A549 (cell line): ENCODE results near the gene DENND10. TPM values are rescaled to one million over a fixed set of nuclear protein-coding genes. Genes with fewer than 3 reads are reported as not detected.
"Not testable (repeated sequence)": the region's sequence is repeated elsewhere in the genome, so short reads cannot be mapped to it uniquely, and the experiment has no call there.

ENCODE experiments used
- ATAC-seq, 2 experiments: fragments of 200-7000 bp in 1 of 2; fragments of >200 bp in 1 of 2; cut with Nextera tagmentation in 1 of 2; cut with Tn5 transposase in 1 of 2; 3 replicates each; pipeline versions ENCODE4 v1.8.0 to v1.9.1; 2018 to 2020; ENCODE audit warnings: mild to moderate bottlenecking in 1 of 2, moderate library complexity in 1 of 2
- CTCF ChIA-PET: fragments of 300-600 bp; sonication (Branson Sonifier 250); formaldehyde crosslinking; extraction: SDS; loops from one replicate; lab custom pipeline; 2021; ENCODE audit warnings: antibody characterized with exemption, inconsistent platforms; lab: Yijun Ruan, JAX
- POLR2A ChIA-PET: fragments of 350-600 bp; formaldehyde crosslinking; extraction: SDS; loops from one replicate; lab custom pipeline; 2021; ENCODE audit warnings: antibody characterized with exemption, inconsistent platforms; lab: Yijun Ruan, JAX
- DNase-seq, 2 experiments: peaks; one replicate each; pipeline versions ENCODE4 v3.0.0 to v3.0.0-alpha.2; 2011 to 2016; ENCODE audit warnings: low read depth in 1 of 2, low spot score in 1 of 2
- FAIRE-seq: peaks from 2 replicates; lab custom pipeline; 2011; peaks lifted over from hg19 to GRCh38; lab: Jason Lieb, UNC
- H3K27ac ChIP-seq, 2 experiments: fragments of >200 bp; sonication (Bioruptor Twin); formaldehyde crosslinking; 3 replicates each; pipeline ENCODE4 v1.5.1; 2016 to 2017
- H3K4me1 ChIP-seq: fragments of >200 bp; sonication (Bioruptor Twin); formaldehyde crosslinking; 3 replicates; pipeline ENCODE4 v1.6.1; 2016
- H3K4me2 ChIP-seq: fragments of >200 bp; sonication (Bioruptor Twin); formaldehyde crosslinking; 3 replicates; pipeline ENCODE4 v1.6.1; 2016
- H3K4me3 ChIP-seq: fragments of >200 bp; sonication (Bioruptor Twin); formaldehyde crosslinking; 3 replicates; pipeline ENCODE4 v1.5.1; 2016
- H3K9me3 ChIP-seq: fragments of >200 bp; sonication (Bioruptor Twin); formaldehyde crosslinking; 3 replicates; pipeline ENCODE4 v1.6.1; 2016
- CHD2 ChIP-seq: fragments of 150-350 bp; IDR thresholded peaks from 2 replicates; pipeline ENCODE4 v1.6.1; 2014; ENCODE audit warnings: low read length; ENCODE audit not compliant: partially characterized antibody
- E2F6 ChIP-seq: IDR thresholded peaks from 2 replicates; pipeline ENCODE4 v1.6.1; 2012; ENCODE audit warnings: low read depth, borderline replicate concordance
- FOXS1 ChIP-seq: fragments of 250-450 bp; sonication (Bioruptor Pico); IDR thresholded peaks from 2 replicates; pipeline ENCODE4 v1.5.0; 2020; ENCODE audit warnings: mild to moderate bottlenecking, moderate library complexity
- JUN ChIP-seq, 2 experiments: fragments of >200 bp; sonication (Bioruptor Twin); formaldehyde crosslinking; IDR thresholded peaks; 2 replicates in 1 of 2; 3 replicates in 1 of 2; pipeline ENCODE4 v1.6.1; 2016 to 2017
- KDM1A ChIP-seq: fragments of 200-600 bp; sonication (generic); IDR thresholded peaks from 2 replicates; pipeline ENCODE4 v1.6.1; 2016; ENCODE audit warnings: low read depth, mild to moderate bottlenecking
- MAZ ChIP-seq: fragments of 150-350 bp; IDR thresholded peaks from 2 replicates; pipeline ENCODE4 v1.6.1; 2014; ENCODE audit warnings: antibody characterized with exemption, low read depth, low read length, borderline replicate concordance
- MYC ChIP-seq: IDR thresholded peaks from 2 replicates; pipeline ENCODE4 v1.6.1; 2012; ENCODE audit warnings: mild to moderate bottlenecking, inconsistent platforms, low read length, improper control_type of control experiment, borderline replicate concordance
- NFE2L2 ChIP-seq: fragments of 150-350 bp; conservative IDR thresholded peaks from 2 replicates; pipeline ENCODE4 v1.6.1; 2014; ENCODE audit warnings: low read length
- NPAS2 ChIP-seq: fragments of 250-450 bp; sonication (Bioruptor Pico); IDR thresholded peaks from 2 replicates; pipeline ENCODE4 v1.8.0; 2022; ENCODE audit warnings: mild to moderate bottlenecking, moderate library complexity, borderline replicate concordance
- PBX3 ChIP-seq: IDR thresholded peaks from 2 replicates; pipeline ENCODE4 v1.6.1; 2012
- RAD21 ChIP-seq, 2 experiments: fragments of >200 bp in 1 of 2; sonication (Bioruptor Twin) in 1 of 2; formaldehyde crosslinking in 1 of 2; IDR thresholded peaks in 1 of 2; conservative IDR thresholded peaks in 1 of 2; 2 replicates in 1 of 2; 3 replicates in 1 of 2; pipeline ENCODE4 v1.6.1; 2012 to 2018; ENCODE audit warnings: inconsistent platforms in 1 of 2
- RFX5 ChIP-seq: fragments of 450-650 bp; IDR thresholded peaks from 2 replicates; pipeline ENCODE4 v1.7.1; 2014; ENCODE audit warnings: antibody characterized with exemption, mild to moderate bottlenecking, moderate library complexity
- SREBF2 ChIP-seq: fragments of 450-650 bp; IDR thresholded peaks from 2 replicates; pipeline ENCODE4 v1.6.1; 2014; ENCODE audit warnings: mild to moderate bottlenecking, moderate library complexity
- TFCP2L1 ChIP-seq: fragments of 250-450 bp; sonication (Bioruptor Pico); IDR thresholded peaks from 2 replicates; pipeline ENCODE4 v1.5.0; 2021; ENCODE audit warnings: mild to moderate bottlenecking
- ZSCAN20 ChIP-seq: fragments of 250-450 bp; sonication (Bioruptor Pico); IDR thresholded peaks from 2 replicates; pipeline ENCODE4 v1.8.0; 2022; ENCODE audit warnings: mild to moderate bottlenecking, moderate library complexity
- WGBS: methylation state at CpG from one replicate; pipeline ENCODE4 v1.1.6; 2017; ENCODE audit errors: missing lambda C conversion rate; 5-methylcytosine and 5-hydroxymethylcytosine counted together
- polyA plus RNA-seq, 4 experiments: library from polyadenylated mRNA; depleted of rRNA in 3 of 4; stranded (reverse); fragments of >200 nt; fragmentation: RNase III in 1 of 4; extraction: RNeasy Plus Mini Kit Qiagen cat#74134 plus additional on column Dnase treatment in 1 of 4; gene quantifications; 2 replicates in 3 of 4; 3 replicates in 1 of 4; pipeline ENCODE4 v1.2.3, GENCODE V29; 2011 to 2017
- TF ChIP-seq, protein P1 (sequence below): fragments of >200 bp; sonication (Bioruptor Twin); formaldehyde crosslinking; IDR thresholded peaks from 2 replicates; pipeline ENCODE4 v1.6.1; 2016
- TF ChIP-seq, protein P2 (sequence below): IDR thresholded peaks from 2 replicates; pipeline ENCODE4 v1.6.1; 2012
- TF ChIP-seq, protein P3 (sequence below): fragments of 200-600 bp; sonication (generic); IDR thresholded peaks from 2 replicates; pipeline ENCODE4 v1.6.1; 2016; ENCODE audit warnings: antibody characterized with exemption, mild to moderate bottlenecking, moderate library complexity
- TF ChIP-seq, protein P4 (sequence below): fragments of >200 bp; sonication (Bioruptor Twin); formaldehyde crosslinking; IDR thresholded peaks from 3 replicates; pipeline ENCODE4 v1.6.1; 2016
- TF ChIP-seq, protein P5 (sequence below): fragments of 250-450 bp; sonication (Bioruptor Pico); IDR thresholded peaks from 2 replicates; pipeline ENCODE4 v1.5.0; 2020; ENCODE audit warnings: low read depth, mild to moderate bottlenecking, moderate library complexity

DENND10 gene
- polyA plus RNA-seq, 2 of the 4 experiments (the other 2 are of a cell fraction), result 49.7 to 94.3 TPM

- WGBS, result 91% methylated on average over 8 of the region's 8 CpGs
- Histone ChIP-seq H3K27ac (no peak overlapping the region), H3K9me3 (no peaks in the 10 kb centered on the region), H3K4me1 (peaks cover 6% of the 10 kb centered on the region; the same call in 1 of the 3 replicates), H3K4me2 (no peak overlapping the region), H3K4me3 (no peak overlapping the region)
- ATAC-seq (no peak), FAIRE-seq (no peak), DNase-seq (no peak)
- ChIA-PET POLR2A (interaction anchor here (0.6 kb wide), 2 partner anchors 12 to 77 kb away, joined by 3 read pairs; no protein-coding TSS in a partner anchor), CTCF (interaction anchor here (1.1 kb wide), 1 partner anchor 17 kb away, joined by 3 read pairs; the partner anchor contains the start of gene SFXN4)
- TF ChIP-seq, protein P1, sequence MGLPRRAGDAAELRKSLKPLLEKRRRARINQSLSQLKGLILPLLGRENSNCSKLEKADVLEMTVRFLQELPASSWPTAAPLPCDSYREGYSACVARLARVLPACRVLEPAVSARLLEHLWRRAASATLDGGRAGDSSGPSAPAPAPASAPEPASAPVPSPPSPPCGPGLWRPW, result no peak
- TF ChIP-seq E2F6 (no peak), JUN (IDR thresholded peaks at IDR 0.05) (no peak), NFE2L2 (no peak), NPAS2 (no peak), KDM1A (no peak), MAZ (no peak), FOXS1 (CRISPR knock-in tag) (no peak), RFX5 (no peak), SREBF2 (no peak), ZSCAN20 (CRISPR knock-in tag) (no peak), MYC (no peak), PBX3 (no peak), CHD2 (no peak)
- TF ChIP-seq, protein P2, sequence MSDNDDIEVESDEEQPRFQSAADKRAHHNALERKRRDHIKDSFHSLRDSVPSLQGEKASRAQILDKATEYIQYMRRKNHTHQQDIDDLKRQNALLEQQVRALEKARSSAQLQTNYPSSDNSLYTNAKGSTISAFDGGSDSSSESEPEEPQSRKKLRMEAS, result no peak
- TF ChIP-seq, protein P3, sequence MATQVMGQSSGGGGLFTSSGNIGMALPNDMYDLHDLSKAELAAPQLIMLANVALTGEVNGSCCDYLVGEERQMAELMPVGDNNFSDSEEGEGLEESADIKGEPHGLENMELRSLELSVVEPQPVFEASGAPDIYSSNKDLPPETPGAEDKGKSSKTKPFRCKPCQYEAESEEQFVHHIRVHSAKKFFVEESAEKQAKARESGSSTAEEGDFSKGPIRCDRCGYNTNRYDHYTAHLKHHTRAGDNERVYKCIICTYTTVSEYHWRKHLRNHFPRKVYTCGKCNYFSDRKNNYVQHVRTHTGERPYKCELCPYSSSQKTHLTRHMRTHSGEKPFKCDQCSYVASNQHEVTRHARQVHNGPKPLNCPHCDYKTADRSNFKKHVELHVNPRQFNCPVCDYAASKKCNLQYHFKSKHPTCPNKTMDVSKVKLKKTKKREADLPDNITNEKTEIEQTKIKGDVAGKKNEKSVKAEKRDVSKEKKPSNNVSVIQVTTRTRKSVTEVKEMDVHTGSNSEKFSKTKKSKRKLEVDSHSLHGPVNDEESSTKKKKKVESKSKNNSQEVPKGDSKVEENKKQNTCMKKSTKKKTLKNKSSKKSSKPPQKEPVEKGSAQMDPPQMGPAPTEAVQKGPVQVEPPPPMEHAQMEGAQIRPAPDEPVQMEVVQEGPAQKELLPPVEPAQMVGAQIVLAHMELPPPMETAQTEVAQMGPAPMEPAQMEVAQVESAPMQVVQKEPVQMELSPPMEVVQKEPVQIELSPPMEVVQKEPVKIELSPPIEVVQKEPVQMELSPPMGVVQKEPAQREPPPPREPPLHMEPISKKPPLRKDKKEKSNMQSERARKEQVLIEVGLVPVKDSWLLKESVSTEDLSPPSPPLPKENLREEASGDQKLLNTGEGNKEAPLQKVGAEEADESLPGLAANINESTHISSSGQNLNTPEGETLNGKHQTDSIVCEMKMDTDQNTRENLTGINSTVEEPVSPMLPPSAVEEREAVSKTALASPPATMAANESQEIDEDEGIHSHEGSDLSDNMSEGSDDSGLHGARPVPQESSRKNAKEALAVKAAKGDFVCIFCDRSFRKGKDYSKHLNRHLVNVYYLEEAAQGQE, result no peak
- TF ChIP-seq, protein P4, sequence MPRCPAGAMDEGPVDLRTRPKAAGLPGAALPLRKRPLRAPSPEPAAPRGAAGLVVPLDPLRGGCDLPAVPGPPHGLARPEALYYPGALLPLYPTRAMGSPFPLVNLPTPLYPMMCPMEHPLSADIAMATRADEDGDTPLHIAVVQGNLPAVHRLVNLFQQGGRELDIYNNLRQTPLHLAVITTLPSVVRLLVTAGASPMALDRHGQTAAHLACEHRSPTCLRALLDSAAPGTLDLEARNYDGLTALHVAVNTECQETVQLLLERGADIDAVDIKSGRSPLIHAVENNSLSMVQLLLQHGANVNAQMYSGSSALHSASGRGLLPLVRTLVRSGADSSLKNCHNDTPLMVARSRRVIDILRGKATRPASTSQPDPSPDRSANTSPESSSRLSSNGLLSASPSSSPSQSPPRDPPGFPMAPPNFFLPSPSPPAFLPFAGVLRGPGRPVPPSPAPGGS, result no peak
- TF ChIP-seq, protein P5, sequence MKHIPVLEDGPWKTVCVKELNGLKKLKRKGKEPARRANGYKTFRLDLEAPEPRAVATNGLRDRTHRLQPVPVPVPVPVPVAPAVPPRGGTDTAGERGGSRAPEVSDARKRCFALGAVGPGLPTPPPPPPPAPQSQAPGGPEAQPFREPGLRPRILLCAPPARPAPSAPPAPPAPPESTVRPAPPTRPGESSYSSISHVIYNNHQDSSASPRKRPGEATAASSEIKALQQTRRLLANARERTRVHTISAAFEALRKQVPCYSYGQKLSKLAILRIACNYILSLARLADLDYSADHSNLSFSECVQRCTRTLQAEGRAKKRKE, result no peak
Measured at GRCh38 chr10:119149157-119149556, 45.2 kb downstream of the DENND10 start.

DNA sequence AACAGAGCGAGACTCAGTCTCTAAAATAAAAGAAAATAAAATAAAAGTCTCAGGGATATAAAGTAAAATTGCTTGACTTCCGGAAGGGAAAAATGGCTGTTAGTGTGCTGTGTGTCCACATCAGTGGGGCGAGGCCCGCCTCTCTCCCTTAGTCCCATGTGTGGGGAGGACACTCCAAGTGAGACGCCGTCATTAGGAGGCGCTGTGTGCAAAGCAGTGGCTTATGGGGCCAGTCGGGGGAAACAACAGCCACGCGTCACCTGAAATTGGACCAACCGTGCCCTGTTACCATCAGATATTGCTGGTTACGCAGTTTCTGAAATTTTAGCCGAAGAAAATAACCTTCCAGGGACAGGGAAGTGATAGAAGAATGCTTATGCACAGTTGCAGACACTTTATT, 45.8 kb downstream of the DENND10 start:
- ChIA-PET CTCF (no interaction called here), POLR2A (interaction anchor here (0.6 kb wide), 1 partner anchor 78 kb away, joined by 3 read pairs; no protein-coding TSS in a partner anchor)
- Histone ChIP-seq H3K9me3 (no peaks in the 10 kb centered on the region), H3K4me3 (no peak overlapping the region), H3K4me2 (no peak overlapping the region), H3K4me1 (peaks cover 6% of the 10 kb centered on the region; the same call in 1 of the 3 replicates), H3K27ac (no peak overlapping the region)
- peak in 1 of 2 experiments; percentile 70; a peak in 3 of 6 replicates for ATAC-seq
- peak in 1 of 2 experiments; percentile 34 for DNase-seq
- no peak for FAIRE-seq
- TF ChIP-seq TFCP2L1 (no peak), RAD21 (conservative IDR thresholded peaks at IDR 0.05 in 1 of 2, IDR thresholded peaks at IDR 0.05 in 1 of 2) (peak in 1 of 2 experiments; percentile 38; a peak in 2 of 5 replicates)
- WGBS, result 85% methylated on average over 13 of the region's 13 CpGs

- 96% methylated on average over 6 of the region's 6 CpGs for WGBS
Measured at GRCh38 chr10:119151601-119152000, 47.7 kb downstream of the DENND10 start.

More at GRCh38 chr10:119151601-119152000, 47.7 kb downstream of the DENND10 start:
- H3K27ac ChIP-seq, H3K4me1 ChIP-seq, DNase-seq, FAIRE-seq, H3K4me2 ChIP-seq, POLR2A ChIA-PET, ATAC-seq, H3K9me3 ChIP-seq, H3K4me3 ChIP-seq: not testable (repeated sequence)
- CTCF ChIA-PET, result interaction anchor here (1.0 to 2.3 kb wide), 3 partner anchors 13 to 267 kb away, joined by 4 to 10 read pairs (median 5); partner anchors contain the start of gene GRK5
